CD4-positive, alpha-beta T cell treated with Interleukin-10 for 1 hour (primary cell): Measurements from ENCODE around the gene SLA2.
"Not testable (repeated sequence)": the region's sequence is repeated elsewhere in the genome, so short reads cannot be mapped to it uniquely, and the experiment has no call there.

ENCODE experiments used
- DNase-seq: peaks from one replicate; pipeline ENCODE4 v3.0.0-alpha.2; 2020

SLA2 gene

GRCh38 chr20:36644706-36645095 is 1.3 kb downstream of the SLA2 start:
- DNase-seq: no peak

GRCh38 chr20:36644032-36644705 is 1.8 kb downstream of the SLA2 start:
- peak; percentile 68 for DNase-seq

GRCh38 chr20:36642136-36642535 is 3.9 kb downstream of the SLA2 start:
- no peak for DNase-seq

DNA sequence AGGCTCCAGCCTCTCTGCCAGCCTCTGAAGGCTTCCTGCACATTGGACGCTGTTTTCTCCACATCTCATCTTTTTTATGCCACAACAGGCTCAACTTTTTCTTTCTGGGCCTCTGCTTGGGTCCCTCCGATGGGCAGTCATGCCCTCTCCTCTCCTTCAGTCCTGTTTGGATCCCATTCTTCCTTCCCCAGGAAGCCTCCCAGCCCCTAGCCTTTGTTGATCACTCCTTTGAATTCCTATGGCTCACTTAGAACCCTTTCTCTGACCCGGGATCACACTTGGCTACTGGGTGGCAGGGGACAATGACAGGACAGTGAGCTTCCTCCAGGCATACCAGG is 4.5 kb downstream of the SLA2 start:
- DNase-seq: no peak

- DNase-seq: not testable (repeated sequence)
Measured at GRCh38 chr20:36638876-36639400, 7.1 kb downstream of the SLA2 start.

DNA sequence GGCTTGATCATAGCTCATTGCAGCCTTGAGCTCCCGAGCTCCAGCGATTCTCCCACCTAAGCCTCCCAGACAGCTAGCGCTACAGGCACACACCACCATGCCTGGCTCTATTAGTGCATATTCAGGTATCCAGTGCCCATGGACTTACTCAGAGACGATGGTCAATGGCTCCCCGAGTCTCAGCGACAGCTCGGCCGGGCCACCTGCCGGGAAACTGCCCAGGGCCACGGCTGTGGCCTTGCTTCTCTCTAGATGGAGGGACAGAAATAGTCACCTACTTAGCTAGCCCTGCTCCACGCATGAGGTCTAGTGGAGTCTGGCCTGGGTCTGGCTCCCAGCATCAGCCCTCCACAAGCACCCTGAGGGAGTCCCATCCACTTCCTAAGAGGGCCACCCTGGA is 11.7 kb downstream of the SLA2 start:
- no peak for DNase-seq

- no peak for DNase-seq
Measured at GRCh38 chr20:36633285-36633772, 12.7 kb downstream of the SLA2 start.

GRCh38 chr20:36632487-36633284 is 13.3 kb downstream of the SLA2 start:
- DNase-seq: no peak

- no peak for DNase-seq
Measured at GRCh38 chr20:36632147-36632486, 13.9 kb downstream of the SLA2 start.

- no peak for DNase-seq
Measured at GRCh38 chr20:36631646-36632045, 14.3 kb downstream of the SLA2 start.

GRCh38 chr20:36629719-36630681 is 16.0 kb downstream of the SLA2 start:
- peak; percentile 52 for DNase-seq

DNA sequence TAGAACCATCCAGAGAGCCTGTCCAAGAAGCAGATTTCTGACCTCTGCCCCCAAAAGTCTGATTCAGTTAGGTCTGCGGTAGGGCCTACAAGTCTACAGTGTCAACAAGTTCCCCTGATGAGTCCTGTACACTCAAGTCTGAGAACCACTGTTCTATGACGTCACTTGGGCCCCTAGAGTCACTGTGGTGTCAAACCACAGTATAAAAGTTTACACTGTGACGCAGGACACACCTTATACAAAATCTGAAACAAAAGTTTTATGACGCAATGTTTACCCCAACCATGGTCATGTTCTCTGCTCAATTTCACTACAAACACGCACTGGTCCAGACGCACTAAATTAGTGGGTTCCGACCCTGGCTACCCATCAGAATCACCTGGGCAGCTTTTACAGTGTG is 17.9 kb downstream of the SLA2 start:
- DNase-seq: peak; percentile 58

DNA sequence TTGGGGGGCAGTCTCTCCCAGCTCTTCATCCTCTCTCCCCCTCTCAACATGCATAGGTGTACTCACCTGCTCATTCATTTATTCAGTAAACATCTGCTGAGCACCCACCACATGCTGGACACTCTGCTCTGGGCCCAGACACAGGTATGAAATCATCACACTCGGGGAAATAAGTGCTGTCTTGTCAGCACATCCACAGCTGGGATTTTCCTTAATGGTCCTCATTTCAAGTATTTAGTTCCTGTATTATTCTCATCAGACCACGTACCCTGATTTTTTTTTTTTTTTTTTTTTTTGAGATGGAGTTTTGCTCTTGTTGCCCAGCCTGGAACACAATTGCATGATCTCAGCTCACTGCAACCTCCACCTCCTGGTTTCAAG is 21.1 kb downstream of the SLA2 start:
- no peak for DNase-seq

DNA sequence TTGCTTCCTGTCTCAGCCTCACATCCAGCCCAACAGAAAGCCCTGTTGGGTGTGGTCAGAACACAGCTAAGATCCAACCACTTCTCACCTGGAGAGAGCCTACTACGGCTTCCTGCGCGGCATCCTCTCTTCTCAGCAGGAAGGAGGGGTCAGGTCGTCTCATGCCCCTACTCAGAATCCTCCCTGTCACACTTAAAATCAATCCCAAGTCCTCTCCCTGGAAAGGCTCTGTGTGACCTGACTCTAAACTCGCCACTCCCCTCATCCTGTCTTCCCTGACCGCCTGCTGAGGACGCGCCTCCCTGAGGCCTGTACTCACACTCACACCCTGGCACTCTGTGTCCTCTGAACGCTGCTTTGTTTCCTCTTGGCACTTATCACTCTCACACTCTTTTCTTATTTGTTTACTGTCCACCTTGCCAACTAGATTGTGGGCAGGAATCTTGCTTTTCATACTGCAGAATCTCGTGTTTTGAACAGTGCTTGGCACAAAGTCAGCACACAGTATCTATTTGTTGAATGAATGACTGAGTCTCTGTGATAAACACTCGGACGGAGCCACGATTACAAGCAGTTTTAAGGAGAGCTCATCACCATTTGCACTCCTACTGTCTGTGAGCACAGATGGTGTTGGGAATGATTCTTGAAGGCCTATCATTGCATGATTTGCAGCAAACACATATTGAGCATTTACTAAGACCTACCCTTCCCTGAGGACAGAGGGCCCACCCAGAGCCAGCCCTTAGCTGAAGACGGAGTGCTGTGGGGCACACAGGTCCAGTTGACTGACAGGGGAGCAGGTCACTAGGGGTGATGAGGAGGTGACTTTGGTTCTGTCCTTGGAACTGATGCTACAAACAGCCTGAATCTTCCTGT is 21.7 kb downstream of the SLA2 start:
- DNase-seq: no peak

GRCh38 chr20:36623444-36623843 is 22.6 kb downstream of the SLA2 start:
- no peak for DNase-seq

- DNase-seq: no peak
Measured at GRCh38 chr20:36620917-36621316, 25.1 kb downstream of the SLA2 start.

DNA sequence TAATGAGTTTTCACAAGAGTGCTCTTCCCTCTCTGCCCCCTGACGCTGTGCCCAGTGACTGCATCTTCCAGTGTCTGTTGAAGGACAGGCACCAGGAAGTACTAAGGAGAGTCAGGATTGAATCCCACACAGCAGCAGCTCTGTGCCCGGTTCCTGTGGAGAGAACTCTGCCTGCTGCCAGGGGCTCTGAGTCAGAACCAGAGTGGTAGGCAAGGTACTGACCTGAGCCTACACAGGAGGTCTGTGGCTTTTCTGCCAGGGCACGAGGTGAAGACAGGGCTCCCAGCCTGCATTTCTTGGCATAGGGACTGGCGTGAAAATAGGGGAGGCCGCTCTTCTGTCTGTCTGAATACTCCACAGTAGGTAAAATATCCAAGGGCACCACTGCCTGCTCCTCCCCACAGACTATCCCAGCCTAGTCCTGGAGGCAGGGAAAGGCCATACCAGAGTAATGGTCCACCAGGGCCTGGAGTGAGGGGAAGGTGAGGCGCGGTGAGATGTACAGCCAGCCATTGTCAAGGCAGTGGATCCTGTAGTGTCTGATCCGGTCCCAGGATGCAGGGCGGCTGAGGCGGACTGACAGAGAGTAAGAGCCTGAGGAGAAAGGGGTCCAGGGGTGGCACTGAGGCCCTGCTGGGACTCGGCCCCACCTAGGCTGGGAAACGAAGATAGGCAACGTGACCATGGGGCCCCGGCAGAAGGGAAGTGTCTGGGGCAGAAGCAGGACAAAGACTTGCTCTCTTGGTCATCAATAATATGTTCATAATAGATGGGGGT is 31.0 kb downstream of the SLA2 start:
- DNase-seq: no peak

- no peak for DNase-seq
Measured at GRCh38 chr20:36613974-36614373, 32.0 kb downstream of the SLA2 start.

DNA sequence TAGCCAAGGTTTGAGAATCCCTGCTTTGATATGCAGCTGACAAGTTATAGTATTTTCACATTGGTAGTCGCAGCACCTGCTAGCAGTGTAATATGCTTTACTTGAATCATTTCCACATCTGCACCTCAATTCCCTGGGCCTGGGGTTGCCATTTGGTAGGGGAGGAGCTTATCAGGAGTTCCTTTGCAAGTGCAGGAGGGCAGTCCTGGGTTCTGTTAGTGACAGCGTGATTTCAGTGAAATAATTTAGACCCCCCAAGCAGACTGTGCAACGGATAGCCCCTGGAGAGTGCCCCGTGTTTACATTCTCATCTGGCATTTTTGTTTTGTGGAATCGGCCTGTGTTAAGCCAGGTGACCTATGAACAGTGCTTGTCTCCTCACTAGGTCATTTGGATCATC is 34.4 kb downstream of the SLA2 start:
- no peak for DNase-seq

DNA sequence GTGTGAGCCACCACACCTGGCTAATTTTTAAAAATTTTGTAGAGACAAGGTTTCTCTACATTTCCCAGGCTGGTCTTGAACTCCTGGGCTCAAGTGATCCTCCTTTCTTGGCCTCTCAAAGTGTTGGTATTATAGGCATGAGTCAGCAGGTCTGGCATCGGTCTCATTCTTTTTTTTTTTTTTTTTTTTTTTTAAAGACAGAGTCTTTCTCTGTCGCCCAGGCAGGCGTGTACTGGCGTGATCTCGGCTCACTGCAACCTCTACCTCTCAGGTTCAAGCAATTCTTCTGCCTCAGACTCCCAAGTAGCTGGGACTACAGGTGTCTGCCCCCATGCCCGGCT is 37.6 kb downstream of the SLA2 start:
- DNase-seq: not testable (repeated sequence)

- no peak for DNase-seq
Measured at GRCh38 chr20:36607586-36608387, 38.2 kb downstream of the SLA2 start.
